HG03457 (cell line): ENCODE measurements around the gene CNDP1.

Experiments
- ATAC-seq: cut with Tn5 transposase; IDR thresholded peaks from one replicate; pipeline ENCODE4 v1.9.1; 2021; ENCODE audit warnings: moderate number of reproducible peaks; ENCODE audit not compliant: unreplicated experiment

CNDP1 gene

DNA sequence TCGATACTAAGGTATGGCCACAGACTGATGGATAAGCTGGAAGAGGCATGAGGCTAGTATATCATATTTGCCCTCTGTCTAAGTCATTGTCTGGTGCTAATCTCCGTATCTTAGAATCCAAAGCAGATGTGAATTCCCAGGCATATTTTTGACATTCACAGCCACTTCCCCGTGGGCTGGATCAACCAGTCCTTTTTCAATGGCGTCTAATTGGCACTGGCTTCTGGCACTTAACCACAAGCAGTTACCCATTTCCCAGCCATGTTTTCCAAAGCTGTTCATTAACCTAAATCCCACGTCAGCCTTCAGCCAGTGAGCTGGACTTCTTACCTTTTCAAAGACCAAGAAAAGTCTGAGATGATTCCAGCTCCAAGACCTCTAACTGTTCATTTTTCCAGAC is 42.7 kb downstream of the CNDP1 start:
- no peak for ATAC-seq

DNA sequence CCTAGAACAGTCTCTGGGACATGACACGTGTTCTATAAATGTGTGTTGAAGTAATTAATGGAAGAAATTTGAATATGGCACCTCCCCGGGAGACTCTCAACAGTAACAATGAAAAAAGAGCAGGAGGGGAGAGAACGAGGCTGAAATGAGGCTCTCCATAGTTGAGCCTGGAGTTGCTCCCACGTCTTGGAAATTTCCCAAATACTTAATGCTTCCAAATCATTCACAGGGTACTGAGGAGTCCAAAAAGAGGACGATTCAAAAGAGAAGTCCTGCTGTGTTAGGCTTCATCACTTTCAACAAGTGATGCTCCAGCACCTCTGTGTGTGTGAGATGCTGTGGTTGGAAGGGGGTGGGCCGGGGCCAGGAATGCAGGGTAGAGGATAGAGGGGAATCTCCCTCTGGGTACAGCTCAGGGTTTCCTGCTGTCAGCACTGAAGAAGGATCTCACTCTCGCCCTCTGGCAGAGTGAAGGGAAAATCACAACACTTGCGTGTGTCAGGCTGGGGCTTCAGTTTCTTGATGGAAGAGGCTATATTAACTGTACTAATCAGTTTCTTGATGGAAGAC is 45.3 kb downstream of the CNDP1 start:
- no peak for ATAC-seq

DNA sequence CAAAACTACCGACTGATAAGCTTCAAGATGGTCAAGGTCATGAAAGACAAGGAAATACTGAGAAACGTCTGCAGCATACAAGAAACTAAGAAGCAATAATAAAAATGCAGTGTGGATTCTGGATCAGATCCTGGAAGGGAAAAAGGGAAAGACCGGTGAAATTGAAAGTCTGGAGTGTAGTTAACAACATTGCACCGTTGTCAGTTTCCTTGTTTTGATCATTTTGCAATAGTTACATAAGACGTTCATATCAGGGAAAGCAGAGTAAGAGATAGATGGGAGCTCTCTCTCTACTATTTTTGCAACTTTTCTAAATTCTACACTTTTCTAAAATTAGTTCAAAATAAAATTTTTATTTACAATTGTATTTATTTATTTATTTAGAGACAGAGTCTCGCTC is 48.3 kb downstream of the CNDP1 start:
- no peak for ATAC-seq

DNA sequence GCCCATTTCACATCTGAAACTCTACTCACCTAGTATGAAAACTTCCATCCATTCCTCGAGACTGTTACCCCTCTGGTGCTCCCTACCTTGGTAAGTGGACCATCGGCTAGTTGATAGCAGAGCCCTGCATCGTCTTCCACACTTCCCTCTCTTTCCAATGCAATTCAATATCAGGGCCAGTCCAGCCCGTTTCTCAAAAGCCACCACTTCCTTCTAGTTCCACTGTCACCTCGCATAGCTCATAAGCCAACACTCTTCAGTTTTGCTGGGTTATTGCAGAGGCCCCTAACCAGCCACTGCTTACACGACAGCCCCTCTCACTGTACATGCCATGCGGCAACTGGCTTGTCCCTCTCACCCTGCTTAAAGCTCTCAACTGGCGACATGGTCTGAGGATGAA is 53.1 kb downstream of the CNDP1 start:
- no peak for ATAC-seq

DNA sequence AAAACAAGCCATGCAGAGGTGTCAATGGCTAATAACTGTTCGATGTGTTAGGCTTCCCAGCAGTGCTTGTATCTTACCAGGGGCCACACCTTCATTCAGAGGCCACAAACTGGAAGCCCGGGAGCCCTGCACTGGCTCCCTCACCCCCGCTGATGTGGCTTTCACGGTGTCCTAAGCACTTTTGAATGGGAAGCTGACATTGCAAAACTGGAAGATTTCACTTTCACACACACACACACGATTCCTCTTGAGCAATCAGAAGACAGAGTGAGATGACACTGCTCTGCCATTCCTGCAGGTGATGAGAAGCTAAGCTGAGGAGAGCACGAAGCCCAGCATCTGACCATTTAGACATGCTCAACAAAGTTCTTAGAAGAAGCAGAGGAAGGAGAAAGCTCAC is 54.7 kb downstream of the CNDP1 start:
- no peak for ATAC-seq

DNA sequence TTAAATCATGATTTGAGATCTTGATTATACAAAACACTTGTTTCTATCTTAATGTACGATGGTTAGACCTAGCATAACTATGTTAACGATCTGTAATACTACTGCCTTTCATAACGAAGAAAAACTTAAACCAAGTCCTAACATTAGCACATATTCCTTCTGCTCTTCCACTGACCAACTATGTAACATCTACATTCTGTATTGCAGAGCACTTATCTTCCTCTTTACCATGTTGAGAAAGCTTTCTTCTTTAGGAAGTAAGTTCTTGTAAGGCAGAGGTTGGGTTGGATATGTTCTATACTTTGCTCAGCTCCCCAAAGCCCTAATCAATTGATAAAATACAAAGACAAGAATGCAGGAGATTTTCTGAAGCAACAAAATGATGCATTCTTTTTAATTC is 55.5 kb downstream of the CNDP1 start:
- no peak for ATAC-seq

DNA sequence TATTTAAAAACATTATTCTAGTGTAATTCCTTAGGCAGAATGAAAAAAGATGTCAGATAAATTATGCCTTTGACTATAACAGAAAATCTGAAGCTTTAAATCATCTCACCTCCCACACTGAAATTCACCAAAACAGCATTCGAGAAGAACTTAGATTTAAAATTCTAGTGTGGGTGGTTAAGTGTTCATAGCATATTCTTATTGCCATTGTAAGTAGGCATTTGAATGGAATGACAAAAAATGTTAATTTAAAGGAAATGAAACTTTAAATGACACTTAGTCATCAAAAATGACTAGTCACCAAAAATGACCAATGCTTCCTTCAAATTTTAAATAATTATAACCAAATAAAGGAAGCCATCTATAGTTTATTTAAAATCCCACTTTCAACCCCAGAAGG is 56.4 kb downstream of the CNDP1 start:
- no peak for ATAC-seq

DNA sequence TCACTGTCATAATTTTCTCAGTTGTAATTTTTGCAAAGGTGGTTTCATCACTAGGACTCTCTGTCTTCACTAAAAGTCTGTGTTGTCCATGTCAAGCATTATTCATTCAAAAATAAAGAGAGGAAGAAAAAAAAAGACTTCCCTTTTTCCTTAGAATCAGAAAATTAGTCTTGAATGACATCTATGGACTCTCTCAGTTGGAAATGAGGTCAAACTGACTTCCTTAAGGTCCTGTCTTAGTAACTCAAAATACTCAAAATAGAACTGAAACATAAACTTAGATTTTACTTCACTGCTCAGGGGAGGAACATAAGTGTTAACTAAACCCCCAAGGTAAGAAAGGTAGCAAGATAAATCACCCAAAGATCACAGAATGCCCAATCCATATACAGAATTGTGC is 61.1 kb downstream of the CNDP1 start:
- no peak for ATAC-seq

DNA sequence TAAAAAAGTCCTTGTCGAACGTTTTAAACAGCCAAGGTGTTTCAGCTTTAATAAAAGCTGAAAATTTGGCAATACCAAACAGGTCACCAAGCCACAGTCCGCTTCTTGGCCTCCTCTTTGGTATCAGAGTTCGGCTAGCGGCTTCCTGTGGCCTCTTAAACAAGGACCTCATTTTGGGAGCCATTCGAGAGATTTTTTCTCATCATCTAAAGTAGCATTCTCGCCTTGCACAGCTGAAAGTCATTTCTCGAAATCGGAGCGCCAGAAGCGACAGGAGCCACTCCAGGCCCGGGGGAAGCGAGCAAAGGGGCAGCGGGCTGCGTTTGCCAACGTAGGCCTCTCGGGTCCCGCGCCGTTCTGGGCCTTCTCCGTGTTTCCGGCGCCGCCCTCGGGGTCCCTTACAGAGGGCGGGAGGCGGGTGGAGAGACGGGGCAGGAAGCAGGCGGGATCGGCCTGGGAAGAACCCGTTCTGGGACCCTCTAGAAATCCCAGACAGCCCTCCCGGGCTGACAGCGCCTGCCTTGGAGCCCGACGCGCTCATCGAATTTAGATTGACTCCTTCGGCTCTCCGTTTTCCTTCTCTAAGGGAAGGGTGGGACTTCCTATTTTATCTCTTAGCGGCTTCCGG is 62.8 kb downstream of the CNDP1 start:
- peak; percentile 28 for ATAC-seq

DNA sequence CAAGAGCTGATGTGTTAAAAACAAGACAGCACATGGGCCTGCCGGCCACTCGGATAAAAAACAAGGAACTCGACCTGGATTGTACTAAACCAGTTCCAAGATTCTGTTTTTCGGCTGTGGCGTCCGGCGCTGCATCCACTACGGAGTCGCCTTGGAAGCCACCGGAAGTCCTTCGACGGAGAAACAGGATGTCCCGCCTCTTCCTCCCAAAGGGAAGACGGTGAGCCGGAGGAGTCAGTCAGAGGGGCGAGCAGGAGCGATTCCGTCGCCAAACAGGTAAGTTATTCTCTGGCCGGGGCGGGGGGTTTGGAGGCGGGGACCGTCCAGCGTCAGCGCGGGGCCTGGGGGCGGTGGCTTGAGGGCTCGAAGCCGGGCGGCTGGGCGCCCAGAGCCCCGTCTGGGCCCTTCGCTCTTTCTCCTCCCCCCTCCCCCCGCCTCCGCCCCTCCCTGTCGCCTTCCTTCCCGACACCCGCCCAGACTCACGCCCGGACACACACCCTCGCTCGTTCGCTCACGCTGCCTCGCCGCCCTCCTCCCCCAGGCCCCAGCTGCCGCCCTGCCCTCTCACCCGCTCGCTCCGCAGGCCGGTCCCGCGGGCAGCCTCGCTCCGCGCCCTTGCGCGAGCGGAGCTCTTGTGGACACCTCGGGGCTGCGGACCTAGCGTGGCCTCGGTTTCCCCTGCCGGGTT is 63.5 kb downstream of the CNDP1 start, which contains the start of gene ZNF407:
Gene ZNF407 (plus strand): TSS at position 209 of the 688 bp plus-strand sequence. CDS start 33,150 bp downstream, outside the sequence.
- peak; percentile 68 for ATAC-seq

DNA sequence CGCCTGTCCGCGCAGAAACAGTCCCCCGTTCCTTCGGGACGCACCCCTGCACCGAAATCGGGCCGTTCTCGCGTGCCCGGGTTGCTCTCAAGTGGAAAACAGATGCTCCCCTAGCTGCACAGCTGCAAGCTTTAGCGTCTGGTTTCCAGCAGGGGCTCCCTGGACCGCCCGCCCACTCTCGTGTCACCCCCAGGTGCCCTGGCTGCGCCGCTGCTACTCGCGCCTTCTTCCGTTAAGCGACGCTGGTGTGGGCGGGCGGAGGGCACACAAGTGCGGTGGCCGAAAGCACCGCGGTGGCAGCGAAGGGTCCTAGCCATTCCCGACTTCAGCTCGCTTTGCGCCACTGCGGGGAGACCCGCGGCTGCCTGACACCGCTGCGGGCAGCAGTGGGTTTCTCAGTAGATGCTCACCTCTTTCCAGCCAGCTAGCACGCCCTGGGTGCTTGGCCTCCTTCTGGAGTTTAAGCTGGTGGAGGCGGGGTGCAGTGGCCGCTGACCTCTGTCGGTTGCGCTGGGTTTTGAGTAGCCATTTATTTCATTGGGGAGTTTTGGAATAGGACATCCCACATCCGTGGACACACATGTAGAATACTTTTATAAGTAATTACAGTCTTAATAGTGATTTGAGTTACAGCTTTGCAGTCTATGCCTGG is 64.2 kb downstream of the CNDP1 start:
- peak; percentile 48 for ATAC-seq

DNA sequence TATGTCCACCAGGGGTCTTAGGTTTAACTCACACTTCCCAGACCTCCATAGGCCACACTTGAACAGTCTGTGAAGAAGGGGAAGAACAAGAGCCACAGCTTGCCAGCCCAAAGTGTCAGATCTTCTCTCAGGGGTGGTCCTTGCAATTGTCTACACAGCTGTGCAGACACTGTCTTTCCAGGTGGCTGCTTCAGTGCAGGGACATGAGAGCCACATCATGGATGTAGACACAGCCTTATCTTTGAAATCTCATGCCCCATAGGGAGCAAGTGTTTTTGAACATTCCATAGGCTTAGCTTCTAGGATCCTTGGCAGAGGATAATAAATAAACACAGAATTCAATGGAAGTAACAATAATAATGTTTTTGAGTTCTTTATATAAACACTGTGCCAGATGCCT is 70.1 kb downstream of the CNDP1 start:
- ATAC-seq = no peak

DNA sequence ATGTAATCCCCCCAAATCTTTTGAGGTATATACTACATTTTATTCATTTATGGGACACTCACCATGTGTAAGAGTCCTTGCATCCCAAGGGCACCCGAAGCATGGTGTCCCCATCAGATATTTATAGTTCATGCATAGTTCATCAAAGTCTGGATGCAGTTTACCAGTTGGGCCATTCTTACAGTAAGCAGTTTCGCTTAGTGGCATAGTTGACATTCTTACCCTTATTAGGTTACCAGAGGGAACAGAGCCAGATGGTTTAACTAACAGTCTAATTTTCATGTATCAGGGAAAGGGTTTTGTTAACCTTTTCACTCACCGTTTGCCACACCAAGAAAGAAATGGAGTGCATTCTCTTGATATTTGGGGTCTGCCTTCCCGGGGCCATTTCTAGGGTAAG is 70.5 kb downstream of the CNDP1 start:
- no peak for ATAC-seq

DNA sequence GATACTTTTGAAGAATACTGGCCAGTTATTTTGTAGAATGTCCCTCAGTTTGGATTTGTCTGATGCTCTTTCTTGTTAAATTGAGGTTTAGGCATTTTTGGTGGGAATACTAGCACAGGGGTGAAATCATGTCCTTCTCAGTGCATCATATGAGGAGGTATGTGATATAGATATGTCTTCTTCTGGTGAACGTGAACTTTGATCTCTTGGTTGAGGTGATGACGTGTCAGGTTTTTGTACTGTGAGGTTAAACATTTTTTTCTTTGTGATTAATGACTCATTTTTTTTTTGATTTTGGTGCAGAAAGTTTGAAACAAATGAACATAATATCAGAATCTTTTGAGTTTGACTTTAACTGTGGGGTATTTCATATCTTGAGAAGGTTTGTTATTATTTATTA is 74.4 kb downstream of the CNDP1 start:
- no peak for ATAC-seq

DNA sequence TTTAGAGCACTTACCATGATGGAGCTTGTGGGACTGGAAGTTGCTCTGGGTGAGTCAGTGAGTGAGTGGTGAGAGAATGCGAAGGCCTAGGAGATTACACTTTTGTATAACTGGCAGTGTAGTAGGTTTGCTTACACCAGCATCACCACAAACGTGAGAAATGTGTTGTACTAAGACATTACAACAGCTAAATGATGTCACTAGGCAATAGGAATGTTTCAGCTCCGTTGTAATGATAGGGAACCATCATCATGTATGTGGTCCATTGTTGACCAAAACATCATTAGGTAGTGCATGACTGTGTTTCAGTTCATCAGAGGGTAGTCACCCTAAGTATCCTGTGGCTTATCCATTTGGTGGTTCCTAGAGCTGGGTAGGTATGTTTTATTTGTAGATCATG is 75.2 kb downstream of the CNDP1 start:
- no peak for ATAC-seq

DNA sequence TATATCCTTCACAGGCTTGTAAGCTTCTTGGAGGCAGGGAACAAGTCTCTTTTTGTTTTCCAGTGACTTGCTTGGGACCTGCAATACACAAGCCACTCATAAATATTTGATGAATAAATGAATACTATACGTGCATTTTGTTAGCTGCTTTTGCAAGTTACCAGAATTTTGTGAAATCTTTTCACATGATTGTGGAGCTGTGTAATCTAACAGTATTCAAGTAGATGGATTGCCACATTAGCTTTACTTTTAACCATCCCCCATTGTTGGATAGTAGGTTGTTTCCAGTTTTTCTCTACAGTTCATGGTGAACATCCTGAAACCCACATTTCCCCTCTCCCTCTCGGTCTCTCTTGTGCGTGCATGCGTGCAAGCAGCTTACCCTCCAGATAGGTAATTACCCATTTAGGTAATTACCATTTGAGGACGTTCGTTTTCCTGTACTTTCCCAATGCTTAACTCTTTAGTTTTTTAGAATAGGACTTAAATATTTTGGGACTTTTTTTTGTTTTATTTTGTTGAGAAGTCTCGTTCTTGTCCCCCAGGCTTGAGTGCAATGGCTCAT is 75.8 kb downstream of the CNDP1 start:
- no peak for ATAC-seq

DNA sequence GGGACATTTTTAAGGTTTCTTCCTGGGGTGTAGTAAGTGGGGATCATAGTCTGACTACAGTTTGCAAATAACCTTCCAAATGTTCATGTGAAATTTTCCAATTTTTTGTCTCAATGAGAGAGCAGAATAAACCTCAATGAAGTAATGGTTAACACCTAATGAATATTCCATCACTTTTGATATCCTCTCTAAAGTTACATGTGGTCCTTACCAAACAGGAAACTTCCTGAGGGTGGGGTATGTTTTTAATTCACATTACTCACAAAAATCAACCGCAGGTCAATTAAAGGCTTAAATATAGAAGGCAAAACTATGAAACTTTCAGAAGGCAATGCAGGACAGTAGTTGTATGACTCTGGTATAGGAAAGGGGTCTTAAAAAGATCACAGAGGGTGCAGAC is 76.6 kb downstream of the CNDP1 start:
- no peak for ATAC-seq

DNA sequence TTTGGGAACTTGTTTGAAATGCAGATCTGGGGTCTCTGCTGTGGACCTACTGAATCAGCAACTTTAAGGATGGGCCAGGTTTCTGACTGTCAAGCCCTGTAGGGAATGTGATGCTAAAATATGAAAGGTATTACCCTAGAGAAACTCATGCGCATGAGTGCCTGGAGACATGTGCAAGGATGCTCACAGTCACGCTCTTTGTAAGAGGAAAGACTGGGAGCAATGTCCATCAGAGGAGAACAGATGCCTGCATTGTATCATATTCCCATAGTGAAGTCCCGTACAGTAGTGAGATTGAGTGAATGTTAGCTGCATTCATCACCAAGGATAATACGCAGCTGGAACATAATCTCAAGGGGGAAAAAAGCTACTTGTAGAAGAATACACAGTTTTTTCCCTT is 77.5 kb downstream of the CNDP1 start:
- no peak for ATAC-seq

DNA sequence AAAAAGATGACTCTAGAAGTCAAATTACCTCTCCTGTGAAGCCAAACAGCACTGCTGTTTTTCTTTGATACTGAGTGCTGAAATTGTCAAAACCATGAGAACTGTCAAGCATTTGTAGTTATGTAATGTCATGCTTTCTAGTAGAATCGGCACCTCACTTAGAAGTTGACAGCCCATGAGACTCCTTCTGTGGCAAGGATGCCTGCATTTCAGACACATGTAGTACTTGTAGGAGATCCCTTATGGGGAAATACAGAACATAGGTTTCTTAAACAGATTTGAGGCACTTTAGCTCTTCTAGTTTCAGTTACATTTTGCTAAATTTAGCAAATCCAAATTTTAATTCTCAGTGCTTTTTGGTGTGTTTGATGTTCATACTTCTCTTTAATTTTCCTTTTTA is 79.1 kb downstream of the CNDP1 start:
- no peak for ATAC-seq

DNA sequence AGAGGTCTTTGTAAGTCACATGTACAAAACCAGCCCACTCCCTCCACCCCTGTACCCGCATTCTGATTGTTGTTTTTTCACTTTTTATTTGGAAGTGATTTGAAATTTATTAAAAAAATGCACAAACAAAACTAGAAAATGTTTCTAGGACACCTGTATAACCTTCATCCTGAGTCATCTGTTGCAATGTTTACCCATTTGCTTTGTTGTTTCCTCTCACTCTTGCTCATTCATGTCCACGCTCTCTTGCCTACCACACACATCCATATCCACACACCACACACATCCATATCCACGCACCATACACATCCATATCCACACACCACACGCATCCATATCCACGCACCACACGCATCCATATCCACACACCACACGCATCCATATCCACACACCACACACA is 82.2 kb downstream of the CNDP1 start:
- ATAC-seq = no peak

DNA sequence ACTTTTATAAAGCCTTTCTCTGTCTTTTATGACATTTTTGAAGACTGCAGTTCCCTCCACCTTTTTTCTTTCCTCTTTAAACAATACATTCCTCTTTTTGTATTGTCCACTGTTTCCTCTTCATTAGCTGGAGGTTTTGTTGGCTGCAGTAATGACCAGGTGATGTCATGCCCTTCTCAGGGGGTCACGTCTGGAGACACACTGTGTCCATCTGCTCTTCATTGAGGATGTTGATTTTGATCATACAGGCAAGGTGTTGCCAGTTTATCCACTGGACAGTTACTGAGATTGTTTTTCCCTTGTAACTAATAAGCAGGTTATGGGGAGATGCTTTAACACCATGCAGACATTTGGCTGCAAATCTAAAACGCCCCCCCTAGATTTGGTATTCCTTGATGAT is 83.2 kb downstream of the CNDP1 start:
- ATAC-seq = no peak

DNA sequence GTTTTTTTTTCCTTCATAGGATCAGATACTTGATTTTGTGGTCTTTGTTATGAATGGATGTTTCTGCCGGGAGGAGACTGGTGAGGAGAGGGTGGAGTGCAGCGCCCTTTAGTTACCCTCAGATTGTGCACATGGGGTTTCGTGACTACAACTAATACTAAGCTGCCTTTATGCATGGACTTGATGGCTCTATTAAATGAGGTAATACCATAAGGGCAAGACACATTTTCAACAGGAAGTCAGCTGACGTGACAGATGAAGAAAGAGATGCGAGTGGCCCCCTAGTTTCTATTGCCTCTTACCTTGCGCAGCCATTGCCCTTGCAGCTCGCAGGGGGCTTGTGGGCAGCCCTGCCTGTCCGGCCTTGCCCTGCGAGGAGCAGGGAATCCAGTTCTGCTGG is 87.8 kb downstream of the CNDP1 start:
- no peak for ATAC-seq
